LNCaP clone FGC (cell line): Measurements from ENCODE around the gene NLRP5.

Source experiments
- DNase-seq: peaks from one replicate; pipeline ENCODE4 v3.0.0-alpha.2; 2011; ENCODE audit warnings: low read depth
- H3K4me3 ChIP-seq: 2 replicates; pipeline ENCODE4 v1.5.1; 2011; ENCODE audit warnings: mild to moderate bottlenecking, low read depth, low read length, control low read depth
- TF ChIP-seq, protein P1 (sequence below): IDR thresholded peaks from 2 replicates; pipeline ENCODE4 v1.5.1; 2012; ENCODE audit warnings: mild to moderate bottlenecking; ENCODE audit not compliant: control insufficient read depth, insufficient read depth; ENCODE audit errors: extremely low read depth

NLRP5 gene

DNA sequence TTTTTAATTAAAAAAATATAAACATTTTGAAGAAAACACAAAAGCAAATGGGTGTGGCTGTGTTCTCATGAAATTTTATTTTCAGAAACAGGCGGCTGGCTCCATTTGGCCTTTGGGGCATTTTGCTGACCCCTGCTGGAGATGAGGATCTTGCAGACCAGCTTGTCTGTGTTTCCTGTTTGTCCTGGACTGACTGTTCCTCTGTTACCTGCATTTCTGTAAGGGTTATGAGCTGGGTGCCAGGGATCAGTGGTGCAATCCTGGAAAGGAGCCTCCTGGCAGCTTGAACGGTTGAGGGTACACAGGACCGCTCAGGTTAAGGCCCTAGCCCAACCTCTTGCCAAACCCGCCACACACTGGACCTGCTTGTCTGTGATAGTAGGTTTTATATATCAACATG lies 84.6 kb downstream of the NLRP5 start:
- DNase-seq, result no peak
- H3K4me3 ChIP-seq, result no peak overlapping the region
- TF ChIP-seq, protein P1, sequence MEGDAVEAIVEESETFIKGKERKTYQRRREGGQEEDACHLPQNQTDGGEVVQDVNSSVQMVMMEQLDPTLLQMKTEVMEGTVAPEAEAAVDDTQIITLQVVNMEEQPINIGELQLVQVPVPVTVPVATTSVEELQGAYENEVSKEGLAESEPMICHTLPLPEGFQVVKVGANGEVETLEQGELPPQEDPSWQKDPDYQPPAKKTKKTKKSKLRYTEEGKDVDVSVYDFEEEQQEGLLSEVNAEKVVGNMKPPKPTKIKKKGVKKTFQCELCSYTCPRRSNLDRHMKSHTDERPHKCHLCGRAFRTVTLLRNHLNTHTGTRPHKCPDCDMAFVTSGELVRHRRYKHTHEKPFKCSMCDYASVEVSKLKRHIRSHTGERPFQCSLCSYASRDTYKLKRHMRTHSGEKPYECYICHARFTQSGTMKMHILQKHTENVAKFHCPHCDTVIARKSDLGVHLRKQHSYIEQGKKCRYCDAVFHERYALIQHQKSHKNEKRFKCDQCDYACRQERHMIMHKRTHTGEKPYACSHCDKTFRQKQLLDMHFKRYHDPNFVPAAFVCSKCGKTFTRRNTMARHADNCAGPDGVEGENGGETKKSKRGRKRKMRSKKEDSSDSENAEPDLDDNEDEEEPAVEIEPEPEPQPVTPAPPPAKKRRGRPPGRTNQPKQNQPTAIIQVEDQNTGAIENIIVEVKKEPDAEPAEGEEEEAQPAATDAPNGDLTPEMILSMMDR, result peak; percentile 51

DNA sequence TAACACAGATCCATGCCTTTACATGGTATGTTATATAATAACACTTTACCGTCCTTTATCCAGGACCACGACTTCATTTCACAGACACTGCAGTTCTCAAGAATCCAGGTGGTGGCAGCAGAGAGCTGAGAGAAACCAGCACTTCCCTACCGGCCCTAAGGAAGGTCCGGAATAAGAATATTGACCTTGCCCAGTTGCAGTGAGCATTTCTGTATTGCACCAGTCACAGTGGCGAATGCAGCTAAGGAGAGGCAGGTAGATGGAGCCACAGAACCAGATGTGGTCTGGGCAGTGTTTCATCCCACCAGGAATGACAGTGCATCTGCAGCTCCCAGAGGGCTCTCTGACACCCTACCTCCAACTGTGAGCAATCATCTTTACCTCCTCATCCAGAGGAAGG lies 89.9 kb downstream of the NLRP5 start:
- no peak for DNase-seq
- TF ChIP-seq, protein P1, result peak; percentile 93
- H3K4me3 ChIP-seq, result no peak overlapping the region

DNA sequence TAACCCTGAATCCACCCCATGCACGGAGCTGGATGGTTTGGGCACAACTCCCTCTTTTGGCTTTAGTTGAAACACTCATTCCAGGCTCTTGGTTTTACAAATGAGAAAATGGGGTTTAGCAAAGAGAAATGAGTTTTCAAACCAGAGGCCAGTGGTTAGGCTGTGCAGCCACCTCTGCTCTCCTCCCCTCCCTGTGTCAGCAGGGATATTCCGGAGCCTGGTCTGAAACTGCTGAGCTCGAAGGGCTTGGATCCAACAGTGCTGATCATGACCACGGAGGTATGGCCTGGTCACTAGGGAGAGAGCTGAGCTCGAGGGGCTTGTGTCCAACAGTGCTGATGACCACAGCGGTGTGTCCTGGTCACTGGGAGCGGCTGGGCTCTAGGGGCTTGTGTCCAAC lies 93.0 kb downstream of the NLRP5 start:
- no peak for DNase-seq
- no peak overlapping the region for H3K4me3 ChIP-seq
- TF ChIP-seq, protein P1, result no peak

DNA sequence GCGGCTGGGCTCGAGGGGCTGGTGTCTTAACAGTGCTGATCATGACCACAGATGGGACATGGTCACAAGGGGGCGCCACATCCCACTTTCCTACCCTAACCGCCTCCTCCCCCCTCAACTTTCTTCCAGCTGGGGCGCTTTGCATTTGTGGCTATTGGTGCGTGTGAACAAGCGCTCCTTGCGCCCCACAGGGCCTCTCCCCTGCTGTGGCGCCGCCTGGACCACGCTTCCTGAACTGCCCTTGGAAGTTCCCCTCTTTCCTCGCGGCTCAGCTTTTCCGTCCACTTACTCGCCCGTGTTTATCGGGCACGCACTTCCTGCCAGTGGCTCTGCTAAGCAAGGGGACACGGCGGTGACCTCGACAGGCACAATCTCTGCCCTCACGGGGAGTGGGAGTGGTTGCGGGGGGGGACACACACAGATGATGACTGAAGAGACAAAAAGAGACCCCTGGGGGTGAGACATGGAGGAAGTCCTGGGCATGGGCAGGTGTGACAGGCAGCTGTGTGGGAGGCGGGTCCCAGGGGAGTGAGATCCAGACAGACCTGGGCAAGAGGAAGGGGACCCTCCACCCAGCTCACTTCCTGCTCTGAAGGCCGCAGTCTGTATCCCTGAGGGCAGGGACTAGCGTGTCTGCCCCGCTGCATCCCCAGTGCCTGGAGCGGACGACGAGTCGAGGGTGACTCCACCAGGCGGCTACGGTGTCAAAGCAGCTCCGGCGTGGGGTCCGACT lies 94.3 kb downstream of the NLRP5 start:
- peak overlapping the region; percentile 42 for H3K4me3 ChIP-seq
- TF ChIP-seq, protein P1, result peak; percentile 60
- no peak for DNase-seq

DNA sequence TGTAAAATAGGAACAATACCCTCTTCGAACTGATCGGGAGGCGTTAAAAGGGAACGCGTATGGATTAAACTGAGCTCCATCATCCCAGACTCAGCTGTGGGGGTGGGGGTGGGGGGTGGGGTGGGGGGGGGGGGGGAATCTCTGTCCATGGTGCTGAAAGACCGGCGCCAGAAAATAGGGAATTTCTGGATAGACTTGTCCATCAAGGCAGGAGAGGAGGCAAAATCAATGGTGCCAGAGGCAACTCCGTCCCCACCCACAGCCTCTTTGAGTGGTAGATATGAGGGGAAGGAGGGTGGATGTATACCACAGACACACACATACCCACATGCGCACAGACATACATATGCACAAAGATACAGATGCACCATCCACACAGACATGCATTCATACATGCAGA lies 97.1 kb downstream of the NLRP5 start:
- no peak overlapping the region for H3K4me3 ChIP-seq
- TF ChIP-seq, protein P1, result no peak
- no peak for DNase-seq

DNA sequence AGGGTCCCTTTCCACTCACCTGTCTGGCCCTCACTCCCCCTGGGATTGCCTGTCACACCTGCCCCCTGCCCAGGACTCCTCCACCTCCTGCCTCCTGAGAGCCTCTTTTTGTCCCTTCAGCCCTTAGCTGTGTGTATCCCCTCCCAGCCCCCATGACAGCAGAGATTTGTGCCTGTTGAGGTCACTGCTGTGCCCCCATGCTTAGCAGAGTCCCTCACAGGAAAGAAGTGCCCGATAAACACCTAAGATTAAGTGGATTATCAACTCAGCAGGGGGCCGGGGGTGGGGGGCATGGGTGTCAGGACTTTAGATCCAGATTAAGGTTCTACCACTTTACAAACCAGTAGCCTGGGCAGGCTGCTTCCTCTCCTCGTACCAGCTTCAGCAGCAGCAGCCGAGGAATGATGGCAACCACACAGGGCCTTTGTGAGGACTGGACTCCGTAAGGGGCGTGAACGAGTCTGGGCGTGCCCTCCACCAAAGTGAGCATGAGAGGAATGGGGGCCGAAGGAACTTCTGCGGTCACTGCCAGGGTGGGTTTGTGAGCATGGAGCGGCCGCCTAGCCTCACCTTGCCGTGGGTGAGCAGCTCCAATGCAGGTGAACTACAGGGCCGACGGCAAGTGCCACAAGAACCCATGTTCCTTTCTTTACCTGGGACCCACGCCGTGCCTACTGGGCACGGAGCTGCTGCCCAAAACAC lies 98.4 kb downstream of the NLRP5 start:
- TF ChIP-seq, protein P1, result no peak
- DNase-seq, result no peak
- H3K4me3 ChIP-seq, result no peak overlapping the region
